Skin of body (tissue), 2 donors: Measurements from ENCODE around the gene CLRN3. TPM values are rescaled to one million over a fixed set of nuclear protein-coding genes. Genes with fewer than 3 reads are reported as not detected.

ENCODE experiments used
- DNase-seq: peaks from one replicate; lab custom pipeline; 2025; lab: John Stamatoyannopoulos, UW
- total RNA-seq: library from RNA; depleted of rRNA; stranded (reverse); fragments of >200 nt; gene quantifications from one replicate; pipeline ENCODE4 v1.2.3, GENCODE V29; 2014

The CLRN3 gene
- total RNA-seq, 1 donor from 2014 or later: 0.39 TPM

GRCh38 chr10:127849224-127849623 lies 43.5 kb downstream of the CLRN3 start:
- no peak for DNase-seq

- no peak for DNase-seq
Measured at GRCh38 chr10:127848226-127848625, 44.5 kb downstream of the CLRN3 start.

- DNase-seq: no peak
Measured at GRCh38 chr10:127845756-127846155, 47.0 kb downstream of the CLRN3 start.

GRCh38 chr10:127840884-127841283 lies 51.9 kb downstream of the CLRN3 start:
- no peak for DNase-seq

GRCh38 chr10:127836966-127837365 lies 55.8 kb downstream of the CLRN3 start:
- no peak for DNase-seq

- DNase-seq: no peak
Measured at GRCh38 chr10:127836176-127836575, 56.6 kb downstream of the CLRN3 start.

GRCh38 chr10:127834791-127835190 lies 58.0 kb downstream of the CLRN3 start:
- DNase-seq: no peak

GRCh38 chr10:127834221-127834620 lies 58.5 kb downstream of the CLRN3 start:
- no peak for DNase-seq

GRCh38 chr10:127833804-127834203 lies 58.9 kb downstream of the CLRN3 start:
- DNase-seq: no peak

GRCh38 chr10:127832501-127832900 lies 60.2 kb downstream of the CLRN3 start:
- no peak for DNase-seq

GRCh38 chr10:127830414-127830813 lies 62.3 kb downstream of the CLRN3 start:
- no peak for DNase-seq

Other genes with a start within 250 kb of the CLRN3 start
- gene FOXI2, start 155.8 kb downstream of the CLRN3 start, total RNA-seq: 0.20 TPM
- gene PTPRE, start 14.2 kb upstream of the CLRN3 start, total RNA-seq: 15.9 TPM
- 15.4 TPM for gene MKI67, start 233.5 kb upstream of the CLRN3 start, total RNA-seq